GM12878 (cell line): ENCODE results near the gene SAMD9L. TPM values are rescaled to one million over a fixed set of nuclear protein-coding genes. Genes with fewer than 3 reads are reported as not detected.
A peak's percentile ranks its signal among the peaks of the same experiment; 100 is the strongest.

Experiments
- ATAC-seq: fragments of 200-7000 bp; cut with Tn5 transposase; 3 replicates; pipeline ENCODE4 v1.9.1; 2020; ENCODE audit warnings: mild to moderate bottlenecking, moderate library complexity
- BruUV-seq: library from RNA; stranded (reverse); fragments of 400-500 nt; replicated peaks from 2 replicates; lab custom pipeline; 2021; lab: Mats Ljungman, UMichigan
- CTCF ChIA-PET: fragments of 300-600 bp; sonication (Branson Sonifier 250); formaldehyde crosslinking; extraction: SDS; loops from one replicate; lab custom pipeline; 2021; ENCODE audit warnings: inconsistent platforms; lab: Yijun Ruan, JAX
- POLR2A ChIA-PET: fragments of 350-600 bp; formaldehyde crosslinking; extraction: SDS; loops from one replicate; lab custom pipeline; 2021; ENCODE audit warnings: inconsistent platforms; lab: Charles Lee
- RAD21 ChIA-PET: fragments of 300-600 bp; sonication (Branson Sonifier 250); formaldehyde crosslinking; loops from one replicate; lab custom pipeline; 2023; ENCODE audit warnings: antibody characterized with exemption; ENCODE audit not compliant: unreplicated experiment; lab: Charles Lee
- SMC1A ChIA-PET: fragments of 300-600 bp; sonication (Branson Sonifier 250); formaldehyde crosslinking; loops from one replicate; lab custom pipeline; 2023; ENCODE audit not compliant: unreplicated experiment, uncharacterized antibody; lab: Charles Lee
- DNase-seq: peaks from one replicate; pipeline ENCODE4 v3.0.0-alpha.2; 2011; ENCODE audit warnings: low read depth, low spot score
- FAIRE-seq: peaks from 3 replicates; lab custom pipeline; 2011; peaks lifted over from hg19 to GRCh38; lab: Jason Lieb, UNC
- H2AFZ ChIP-seq: 2 replicates; pipeline ENCODE4 v1.6.0; 2011; ENCODE audit warnings: low read depth, low read length, control low read depth; ENCODE audit not compliant: control insufficient read depth
- H3K27ac ChIP-seq: 2 replicates; pipeline ENCODE4 v1.5.1; 2011; ENCODE audit warnings: control low read depth; ENCODE audit not compliant: control insufficient read depth, insufficient read depth
- H3K27me3 ChIP-seq, 2 experiments: replicated peaks in 1 of 2; 2 replicates each; pipeline versions ENCODE4 v1.6.0 to v1.6.1; 2011; ENCODE audit warnings: low read length in 1 of 2; ENCODE audit not compliant: control insufficient read depth in 2 of 2, insufficient read depth in 2 of 2
- H3K36me3 ChIP-seq, 2 experiments: 2 replicates each; pipeline ENCODE4 v1.5.1; 2011; ENCODE audit warnings: low read length in 1 of 2; ENCODE audit not compliant: control insufficient read depth in 2 of 2, insufficient read depth in 2 of 2
- H3K4me1 ChIP-seq: 2 replicates; pipeline ENCODE4 v1.6.1; 2011; ENCODE audit warnings: mild to moderate bottlenecking, low read length, moderate library complexity, mixed read lengths; ENCODE audit not compliant: control insufficient read depth, insufficient read depth
- H3K4me2 ChIP-seq: 2 replicates; pipeline ENCODE4 v1.6.0; 2011; ENCODE audit warnings: control low read depth; ENCODE audit not compliant: control insufficient read depth, insufficient read depth
- H3K4me3 ChIP-seq: fragments of 200-600 bp; sonication (generic); 2 replicates; pipeline ENCODE4 v1.5.1; 2016
- H3K79me2 ChIP-seq: 2 replicates; pipeline ENCODE4 v1.6.0; 2011; ENCODE audit warnings: low read length; ENCODE audit not compliant: control insufficient read depth, insufficient read depth
- H3K9ac ChIP-seq: 2 replicates; pipeline ENCODE4 v1.8.0; 2011; ENCODE audit warnings: low read length, control low read depth, mixed read lengths; ENCODE audit not compliant: control insufficient read depth, insufficient read depth
- H3K9me3 ChIP-seq: replicated peaks from 3 replicates; pipeline ENCODE4 v1.5.1; 2011; ENCODE audit warnings: mild to moderate bottlenecking, low read length; ENCODE audit not compliant: control insufficient read depth, insufficient read depth
- H4K20me1 ChIP-seq: 2 replicates; pipeline ENCODE4 v1.6.0; 2011; ENCODE audit not compliant: control insufficient read depth, insufficient read depth
- BACH1 ChIP-seq: fragments of 450-650 bp; IDR thresholded peaks from 2 replicates; pipeline ENCODE4 v1.6.1; 2017; ENCODE audit warnings: mild to moderate bottlenecking, borderline replicate concordance
- E2F4 ChIP-seq: IDR thresholded peaks from 2 replicates; pipeline ENCODE4 v1.6.1; 2012; ENCODE audit warnings: low read depth, low read length, improper control_type of control experiment
- EZH2 ChIP-seq: IDR thresholded peaks from 2 replicates; pipeline ENCODE4 v1.6.1; 2012; ENCODE audit warnings: low read depth, mild to moderate bottlenecking, control low read depth, inconsistent platforms, low read length, borderline replicate concordance; ENCODE audit not compliant: control insufficient read depth
- JUND ChIP-seq: IDR thresholded peaks from 2 replicates; pipeline ENCODE4 v1.6.1; 2012; ENCODE audit warnings: low read depth, mild to moderate bottlenecking, low read length, improper control_type of control experiment, moderate library complexity
- KDM1A ChIP-seq: fragments of 200-600 bp; sonication (generic); IDR thresholded peaks from 2 replicates; pipeline ENCODE4 v1.6.1; 2016; ENCODE audit warnings: borderline replicate concordance
- NFYA ChIP-seq: IDR thresholded peaks from 2 replicates; pipeline ENCODE4 v1.6.1; 2011; ENCODE audit warnings: low read depth, mild to moderate bottlenecking, low read length, improper control_type of control experiment, borderline replicate concordance
- NKRF ChIP-seq: fragments of 450-650 bp; conservative IDR thresholded peaks from 2 replicates; pipeline ENCODE4 v1.6.1; 2017; ENCODE audit warnings: mild to moderate bottlenecking, moderate library complexity
- PAX5 ChIP-seq: IDR thresholded peaks from 2 replicates; pipeline ENCODE4 v1.6.1; 2011; ENCODE audit warnings: low read depth, low read length, borderline replicate concordance
- RFX5 ChIP-seq: IDR thresholded peaks from 2 replicates; pipeline ENCODE4 v1.6.1; 2011; ENCODE audit warnings: low read depth, low read length, improper control_type of control experiment
- TCF12 ChIP-seq: IDR thresholded peaks from 2 replicates; pipeline ENCODE4 v1.6.1; 2011; ENCODE audit warnings: low read depth, mild to moderate bottlenecking, low read length
- USF2 ChIP-seq: IDR thresholded peaks from 2 replicates; pipeline ENCODE4 v1.6.1; 2011; ENCODE audit warnings: low read depth, low read length, improper control_type of control experiment, borderline replicate concordance
- YY1 ChIP-seq: IDR thresholded peaks from 2 replicates; pipeline ENCODE4 v1.6.1; 2011; ENCODE audit warnings: low read depth, mild to moderate bottlenecking, low read length
- ZBTB33 ChIP-seq: fragments of 450-650 bp; IDR thresholded peaks from 2 replicates; pipeline ENCODE4 v1.6.1; 2017; ENCODE audit warnings: mild to moderate bottlenecking
- WGBS: methylation state at CpG from one replicate; pipeline ENCODE4 v1.1.6; 2016; ENCODE audit warnings: low lambda C conversion rate; ENCODE audit not compliant: insufficient replicate concordance, insufficient coverage; ENCODE audit errors: missing lambda C conversion rate; 5-methylcytosine and 5-hydroxymethylcytosine counted together
- in situ Hi-C: fragments of 300-500 bp; cut with MboI; formaldehyde crosslinking; loops from 9 replicates; pipeline ENCODE4 v1.14.3; 2018; ENCODE audit warnings: mixed read lengths
- intact Hi-C: fragments of 100-400 bp; cut with micrococcal nuclease; formaldehyde crosslinking; loops from one replicate; pipeline ENCODE4 v1.14.2; 2022; ENCODE audit not compliant: unreplicated experiment
- polyA plus RNA-seq, 11 experiments: library from polyadenylated mRNA; depleted of rRNA in 4 of 11; unstranded in 6 of 11; stranded (reverse) in 5 of 11; fragments of >200 nt; fragmentation: Nextera tagmentation in 4 of 11; fragmentation: Illumina TruSeq in 1 of 11; extraction: Ambion mirVana in 4 of 11; extraction: Trizol in 1 of 11; gene quantifications; 1 replicate in 1 of 11; 2 replicates in 10 of 11; pipeline versions ENCODE4 v1.2.1 to v1.2.3, GENCODE V29; 2011 to 2016; ENCODE audit warnings: inconsistent platforms in 2 of 11, missing spikeins in 2 of 11, low read depth in 1 of 11
- total RNA-seq, 4 experiments: library from RNA; depleted of rRNA in 3 of 4; stranded (reverse); fragments of >200 nt in 3 of 4; fragmentation: Illumina TruSeq in 1 of 4; extraction: Trizol in 1 of 4; gene quantifications; 2 replicates each; pipeline versions ENCODE4 v1.2.1 to v1.2.3, GENCODE V29; 2013 to 2021

Gene SAMD9L
- total and polyA plus RNA-seq, 10 of the 15 experiments (the other 5 are each of a cell fraction or from before 2014, with no cell fraction given), result 22.3 to 51.3 (median 29.6) TPM

- intact Hi-C loops, result no loop called here
- WGBS, result 34% methylated on average over 6 of the region's 6 CpGs
- no TSS peak for BruUV-seq
Measured at GRCh38 chr7:93188870-93189634, 40.9 kb upstream of the SAMD9L start.

More at GRCh38 chr7:93188870-93189634, 40.9 kb upstream of the SAMD9L start:
- Histone ChIP-seq H3K4me3 (no peak overlapping the region), H3K4me2 (no peak overlapping the region), H3K36me3 (no peaks in the 10 kb centered on the region), H2AFZ (no peak overlapping the region), H4K20me1 (no peaks in the 10 kb centered on the region), H3K27me3 (no peaks in the 10 kb centered on the region), H3K79me2 (no peaks in the 10 kb centered on the region), H3K4me1 (no peaks in the 10 kb centered on the region), H3K9me3 (no peaks in the 10 kb centered on the region), H3K9ac (no peak overlapping the region), H3K27ac (no peak overlapping the region)
- no peak for TF ChIP-seq EZH2
- TF ChIP-seq YY1, result no peak
- no peak for TF ChIP-seq NFYA
- TF ChIP-seq KDM1A, result no peak
- TF ChIP-seq E2F4, result no peak
- TF ChIP-seq NKRF, result no peak
- TF ChIP-seq JUND, result no peak
- no peak for TF ChIP-seq ZBTB33
- TF ChIP-seq PAX5, result no peak
- TF ChIP-seq RFX5, result no peak
- TF ChIP-seq BACH1, result no peak
- no peak for TF ChIP-seq TCF12
- TF ChIP-seq USF2, result no peak
- ATAC-seq (peak; percentile 69), FAIRE-seq (no peak), DNase-seq (no peak)
- in situ Hi-C loops, result no loop called here
- ChIA-PET RAD21 (no interaction called here), SMC1A (no interaction called here), POLR2A (no interaction called here), CTCF (no interaction called here)
